NCI-H1417 (cell line): ENCODE measurements around the gene MARCKSL1.
"Not testable (repeated sequence)": the region's sequence is repeated elsewhere in the genome, so short reads cannot be mapped to it uniquely, and the experiment has no call there.

ENCODE experiments used
- DNase-seq, 3 experiments: peaks; one replicate each; lab custom pipeline; 2025; lab: John Stamatoyannopoulos, UW

Gene MARCKSL1

DNA sequence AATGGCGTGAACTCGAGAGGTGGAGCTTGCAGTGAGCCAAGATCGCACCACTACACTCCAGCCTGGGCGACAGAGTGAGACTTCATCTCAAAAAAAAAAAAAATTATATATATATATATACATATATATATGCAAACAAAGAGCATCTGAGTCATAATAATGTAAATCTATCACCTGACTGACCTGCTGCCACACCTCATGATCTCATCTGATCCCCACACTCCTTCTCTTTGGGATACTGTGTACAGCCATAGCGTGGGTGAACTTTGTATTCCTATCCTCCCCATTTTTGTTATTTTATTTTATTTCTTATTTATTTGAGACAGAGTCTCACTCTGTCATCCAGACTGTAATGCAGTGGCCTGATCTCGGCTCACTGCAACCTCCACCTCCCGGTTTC lies 46.8 kb downstream of the MARCKSL1 start:
- no peak for DNase-seq

DNA sequence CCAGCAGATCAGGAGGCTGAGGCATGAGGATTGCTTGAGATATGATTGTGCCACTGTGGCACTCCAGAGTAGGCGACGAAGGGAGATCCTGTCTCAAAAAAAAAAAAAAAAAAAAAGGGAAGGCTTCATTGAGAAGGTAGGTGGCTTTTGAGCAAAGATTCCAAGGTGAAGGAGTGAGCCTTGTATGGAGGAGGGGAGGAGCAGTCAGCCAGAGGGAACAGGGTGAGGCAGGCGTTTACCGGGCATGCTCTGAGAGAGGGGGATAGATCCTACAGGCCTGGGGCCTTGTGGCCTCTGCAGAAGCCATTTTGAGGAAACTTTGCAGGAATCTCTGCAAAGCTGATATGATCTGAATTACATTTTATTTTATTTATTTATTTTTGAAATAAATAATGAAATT lies 49.3 kb downstream of the MARCKSL1 start:
- DNase-seq: no peak

DNA sequence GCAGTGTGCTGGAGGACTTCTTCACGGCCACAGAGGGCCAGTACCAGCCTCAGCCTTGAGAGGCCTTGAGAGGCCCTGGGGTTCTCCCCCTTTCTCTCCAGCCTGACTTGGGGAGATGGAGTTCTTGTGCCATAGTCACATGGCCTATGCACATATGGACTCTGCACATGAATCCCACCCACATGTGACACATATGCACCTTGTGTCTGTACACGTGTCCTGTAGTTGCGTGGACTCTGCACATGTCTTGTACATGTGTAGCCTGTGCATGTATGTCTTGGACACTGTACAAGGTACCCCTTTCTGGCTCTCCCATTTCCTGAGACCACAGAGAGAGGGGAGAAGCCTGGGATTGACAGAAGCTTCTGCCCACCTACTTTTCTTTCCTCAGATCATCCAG lies 50.4 kb downstream of the MARCKSL1 start:
- DNase-seq: no peak

DNA sequence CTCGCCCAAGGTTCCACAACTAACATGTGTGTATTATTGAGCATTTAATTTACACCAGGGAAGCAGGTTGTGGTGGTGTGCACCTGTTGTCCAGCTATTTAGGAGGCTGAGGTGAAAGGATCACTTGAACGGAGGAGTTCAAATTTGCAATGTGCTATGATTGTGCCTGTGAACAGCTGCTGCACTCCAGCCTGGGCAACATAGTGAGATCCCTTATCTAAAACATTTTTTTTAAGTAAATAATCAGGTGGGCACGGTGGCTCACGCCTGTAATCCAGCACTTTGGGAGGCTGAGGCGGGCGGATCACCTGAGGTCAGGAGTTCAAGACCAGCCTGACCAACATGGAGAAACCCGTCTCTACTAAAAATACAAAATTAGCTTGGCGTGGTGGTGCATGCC lies 51.3 kb downstream of the MARCKSL1 start:
- DNase-seq: not testable (repeated sequence)
